ENCODE measurements around the gene RTP1. TPM values are rescaled to one million over a fixed set of nuclear protein-coding genes. Genes with fewer than 3 reads are reported as not detected.

Gene RTP1
- polyA plus RNA-seq, 1 of the 3 experiments (the other 2 are of a cell fraction), result not detected

DNA sequence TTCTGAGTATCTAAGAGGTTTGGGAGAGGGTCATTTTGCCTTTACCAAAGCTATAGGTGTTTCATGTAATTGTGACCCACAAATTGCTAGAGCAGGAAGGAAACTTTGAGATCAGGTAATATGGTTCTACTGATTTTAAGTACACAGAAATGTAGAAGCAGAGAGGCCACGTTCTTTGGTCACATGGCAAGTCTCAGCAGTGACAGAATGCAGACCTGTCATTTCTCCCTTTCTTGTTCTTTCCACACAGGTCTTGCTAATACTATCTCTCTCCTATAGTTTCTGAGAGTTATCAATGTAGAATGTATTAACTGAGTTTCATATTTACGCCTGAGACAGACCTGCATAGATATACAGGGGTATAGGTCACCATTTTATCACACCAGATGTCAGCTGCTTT is 10.9 kb upstream of the RTP1 start:
- TF ChIP-seq NFIC (IDR thresholded peaks at IDR 0.05; ENCODE audit: borderline replicate concordance) (no peak), POLR2AphosphoS5 (IDR thresholded peaks at IDR 0.05; ENCODE audit: low read depth, low read length) (no peak), EP300 (IDR thresholded peaks at IDR 0.05; ENCODE audit: borderline replicate concordance in 1 of 2, low read depth in 1 of 2, low read length in 1 of 2) (no peak), NRF1 (IDR thresholded peaks at IDR 0.05; ENCODE audit: low read depth, low read length) (no peak), SIN3A (IDR thresholded peaks at IDR 0.05; ENCODE audit: borderline replicate concordance, low read depth, low read length) (no peak), RXRA (IDR thresholded peaks at IDR 0.05; ENCODE audit: borderline replicate concordance, low read depth) (no peak), YY1 (IDR thresholded peaks at IDR 0.05; ENCODE audit: low read depth) (no peak), MXI1 (IDR thresholded peaks at IDR 0.05; ENCODE audit: low read depth, low read length) (no peak), JUND (IDR thresholded peaks at IDR 0.05) (no peak)
- TF ChIP-seq, protein P1, sequence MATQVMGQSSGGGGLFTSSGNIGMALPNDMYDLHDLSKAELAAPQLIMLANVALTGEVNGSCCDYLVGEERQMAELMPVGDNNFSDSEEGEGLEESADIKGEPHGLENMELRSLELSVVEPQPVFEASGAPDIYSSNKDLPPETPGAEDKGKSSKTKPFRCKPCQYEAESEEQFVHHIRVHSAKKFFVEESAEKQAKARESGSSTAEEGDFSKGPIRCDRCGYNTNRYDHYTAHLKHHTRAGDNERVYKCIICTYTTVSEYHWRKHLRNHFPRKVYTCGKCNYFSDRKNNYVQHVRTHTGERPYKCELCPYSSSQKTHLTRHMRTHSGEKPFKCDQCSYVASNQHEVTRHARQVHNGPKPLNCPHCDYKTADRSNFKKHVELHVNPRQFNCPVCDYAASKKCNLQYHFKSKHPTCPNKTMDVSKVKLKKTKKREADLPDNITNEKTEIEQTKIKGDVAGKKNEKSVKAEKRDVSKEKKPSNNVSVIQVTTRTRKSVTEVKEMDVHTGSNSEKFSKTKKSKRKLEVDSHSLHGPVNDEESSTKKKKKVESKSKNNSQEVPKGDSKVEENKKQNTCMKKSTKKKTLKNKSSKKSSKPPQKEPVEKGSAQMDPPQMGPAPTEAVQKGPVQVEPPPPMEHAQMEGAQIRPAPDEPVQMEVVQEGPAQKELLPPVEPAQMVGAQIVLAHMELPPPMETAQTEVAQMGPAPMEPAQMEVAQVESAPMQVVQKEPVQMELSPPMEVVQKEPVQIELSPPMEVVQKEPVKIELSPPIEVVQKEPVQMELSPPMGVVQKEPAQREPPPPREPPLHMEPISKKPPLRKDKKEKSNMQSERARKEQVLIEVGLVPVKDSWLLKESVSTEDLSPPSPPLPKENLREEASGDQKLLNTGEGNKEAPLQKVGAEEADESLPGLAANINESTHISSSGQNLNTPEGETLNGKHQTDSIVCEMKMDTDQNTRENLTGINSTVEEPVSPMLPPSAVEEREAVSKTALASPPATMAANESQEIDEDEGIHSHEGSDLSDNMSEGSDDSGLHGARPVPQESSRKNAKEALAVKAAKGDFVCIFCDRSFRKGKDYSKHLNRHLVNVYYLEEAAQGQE (IDR thresholded peaks at IDR 0.05; ENCODE audit: low read depth, low read length), result no peak
- TF ChIP-seq, protein P2, sequence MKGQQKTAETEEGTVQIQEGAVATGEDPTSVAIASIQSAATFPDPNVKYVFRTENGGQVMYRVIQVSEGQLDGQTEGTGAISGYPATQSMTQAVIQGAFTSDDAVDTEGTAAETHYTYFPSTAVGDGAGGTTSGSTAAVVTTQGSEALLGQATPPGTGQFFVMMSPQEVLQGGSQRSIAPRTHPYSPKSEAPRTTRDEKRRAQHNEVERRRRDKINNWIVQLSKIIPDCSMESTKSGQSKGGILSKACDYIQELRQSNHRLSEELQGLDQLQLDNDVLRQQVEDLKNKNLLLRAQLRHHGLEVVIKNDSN (IDR thresholded peaks at IDR 0.05; ENCODE audit: borderline replicate concordance, low read depth), result no peak
- 22% methylated on average over 2 of the region's 2 CpGs for WGBS (ENCODE audit: low lambda C conversion rate)
- no peaks in the 10 kb centered on the region for H3K9me2 ChIP-seq
- no peak for DNase-seq
- ChIA-PET CTCF (interaction anchor here (0.7 kb wide), 1 partner anchor 141 kb away, joined by 3 read pairs; no protein-coding TSS in a partner anchor), POLR2A (no interaction called here)
- H3K27ac ChIP-seq (ENCODE audit: low read depth in 2 of 2, low read length in 1 of 2), result no peak overlapping the region
- no peaks in the 10 kb centered on the region for H3F3A ChIP-seq (replicated peaks; ENCODE audit: insufficient read depth)
- H3K9ac ChIP-seq, result no peak overlapping the region
- H3K4me1 ChIP-seq (ENCODE audit: control insufficient read depth in 1 of 2, insufficient read depth in 2 of 2, low read depth in 1 of 2, low read length in 1 of 2), result peaks cover 0 to 13% of the 10 kb centered on the region in 2 experiments; a peak in 1 of 4 replicates
- H3K79me2 ChIP-seq (ENCODE audit: insufficient read depth), result no peaks in the 10 kb centered on the region
- H3K36me3 ChIP-seq (replicated peaks in 1 of 2; ENCODE audit: control insufficient read depth in 1 of 2, insufficient read depth in 2 of 2, low read length in 1 of 2), result no peaks in the 10 kb centered on the region
- H3K4me2 ChIP-seq, result no peak overlapping the region
- no peak overlapping the region for H3K4me3 ChIP-seq (ENCODE audit: low read depth in 2 of 2, low read length in 1 of 2)
- H3K27me3 ChIP-seq (ENCODE audit: insufficient read depth), result no peaks in the 10 kb centered on the region
- H4K20me1 ChIP-seq (ENCODE audit: insufficient read depth), result no peaks in the 10 kb centered on the region
- no peaks in the 10 kb centered on the region for H3K9me3 ChIP-seq
- H2AFZ ChIP-seq (ENCODE audit: low read depth), result no peak overlapping the region

DNA sequence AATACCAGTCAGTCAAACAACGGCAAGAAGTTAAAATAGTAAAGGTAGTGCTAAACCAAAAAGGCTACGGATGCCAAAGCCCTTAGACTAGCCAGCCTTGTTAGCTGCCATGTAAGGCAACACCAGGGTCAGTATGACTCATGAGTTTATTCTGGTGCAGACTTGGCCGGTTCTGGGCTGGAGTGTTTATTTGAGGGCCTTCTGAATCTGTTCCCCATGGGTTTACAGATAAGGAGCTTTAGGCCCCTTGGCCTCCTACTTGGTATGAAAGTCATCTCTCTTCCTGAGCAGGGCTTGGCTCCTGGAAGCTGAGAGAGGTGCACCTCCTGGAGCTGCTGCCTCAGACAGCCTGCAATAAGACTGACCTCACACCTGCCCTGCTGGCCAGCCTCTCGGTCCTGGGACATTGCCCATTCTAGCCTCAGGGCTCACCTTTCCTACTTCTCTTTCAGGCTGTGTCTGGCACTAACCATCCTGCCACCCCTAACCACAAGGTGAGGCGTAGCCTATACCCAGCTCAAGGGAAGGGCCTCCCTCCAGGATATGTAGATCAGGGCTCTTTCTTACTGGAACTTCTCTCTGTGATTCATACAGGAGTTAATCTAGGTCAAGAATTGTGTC is 10.4 kb upstream of the RTP1 start:
- H3K9me2 ChIP-seq, result no peaks in the 10 kb centered on the region
- no peaks in the 10 kb centered on the region for H3K79me2 ChIP-seq (ENCODE audit: insufficient read depth)
- H3K27ac ChIP-seq (ENCODE audit: low read depth in 2 of 2, low read length in 1 of 2), result no peak overlapping the region
- no peaks in the 10 kb centered on the region for H3K9me3 ChIP-seq
- H3F3A ChIP-seq (replicated peaks; ENCODE audit: insufficient read depth), result no peaks in the 10 kb centered on the region
- POLR2A ChIA-PET, result no interaction called here
- 17% methylated on average over 5 of the region's 5 CpGs for WGBS (ENCODE audit: low lambda C conversion rate)
- no peaks in the 10 kb centered on the region for H4K20me1 ChIP-seq (ENCODE audit: insufficient read depth)
- H2AFZ ChIP-seq (ENCODE audit: low read depth), result no peak overlapping the region
- DNase-seq, result no peak
- CTCF ChIA-PET, result no interaction called here
- TF ChIP-seq GATA2 (CRISPR knock-in tag; IDR thresholded peaks at IDR 0.05), result no peak
- no peak for TF ChIP-seq GABPA (IDR thresholded peaks at IDR 0.05; ENCODE audit: low read depth)
- no peak for TF ChIP-seq NFIC (IDR thresholded peaks at IDR 0.05; ENCODE audit: borderline replicate concordance)
- peak; percentile 65; the same call in 1 of the 2 replicates for TF ChIP-seq FOSL2 (IDR thresholded peaks at IDR 0.05; ENCODE audit: borderline replicate concordance, low read depth)
- 0 out of 2 replicates have a peak, but pooled peaks have one; percentile 5 for TF ChIP-seq TCF12 (IDR thresholded peaks at IDR 0.05)
- TF ChIP-seq MXI1 (IDR thresholded peaks at IDR 0.05; ENCODE audit: low read depth, low read length), result no peak
- TF ChIP-seq RCOR1 (IDR thresholded peaks at IDR 0.05; ENCODE audit: low read length), result no peak
- peak; percentile 39; the same call in 1 of the 2 replicates for TF ChIP-seq JUND (IDR thresholded peaks at IDR 0.05)
- TF ChIP-seq, protein P3, sequence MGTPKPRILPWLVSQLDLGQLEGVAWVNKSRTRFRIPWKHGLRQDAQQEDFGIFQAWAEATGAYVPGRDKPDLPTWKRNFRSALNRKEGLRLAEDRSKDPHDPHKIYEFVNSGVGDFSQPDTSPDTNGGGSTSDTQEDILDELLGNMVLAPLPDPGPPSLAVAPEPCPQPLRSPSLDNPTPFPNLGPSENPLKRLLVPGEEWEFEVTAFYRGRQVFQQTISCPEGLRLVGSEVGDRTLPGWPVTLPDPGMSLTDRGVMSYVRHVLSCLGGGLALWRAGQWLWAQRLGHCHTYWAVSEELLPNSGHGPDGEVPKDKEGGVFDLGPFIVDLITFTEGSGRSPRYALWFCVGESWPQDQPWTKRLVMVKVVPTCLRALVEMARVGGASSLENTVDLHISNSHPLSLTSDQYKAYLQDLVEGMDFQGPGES (IDR thresholded peaks at IDR 0.05; ENCODE audit: low read depth, low read length), result no peak
- TF ChIP-seq ZBTB33 (IDR thresholded peaks at IDR 0.05; ENCODE audit: borderline replicate concordance, low read depth), result no peak
- peaks cover 0 to 13% of the 10 kb centered on the region in 2 experiments; a peak in 1 of 4 replicates for H3K4me1 ChIP-seq (ENCODE audit: control insufficient read depth in 1 of 2, insufficient read depth in 2 of 2, low read depth in 1 of 2, low read length in 1 of 2)
- no peak overlapping the region for H3K9ac ChIP-seq
- H3K4me2 ChIP-seq, result no peak overlapping the region
- no peak overlapping the region for H3K4me3 ChIP-seq (ENCODE audit: low read depth in 2 of 2, low read length in 1 of 2)
- H3K27me3 ChIP-seq (ENCODE audit: insufficient read depth), result no peaks in the 10 kb centered on the region
- H3K36me3 ChIP-seq (replicated peaks in 1 of 2; ENCODE audit: control insufficient read depth in 1 of 2, insufficient read depth in 2 of 2, low read length in 1 of 2), result no peaks in the 10 kb centered on the region
